ENCODE data around the gene FAM135A. TPM values are rescaled to one million over a fixed set of nuclear protein-coding genes. Genes with fewer than 3 reads are reported as not detected.
"Not testable (repeated sequence)": the region's sequence is repeated elsewhere in the genome, so short reads cannot be mapped to it uniquely, and the experiment has no call there.

FAM135A gene
- total and polyA plus RNA-seq, 5 donors from 2014 or later: 3.1 to 10.1 (median 3.8) TPM

DNA sequence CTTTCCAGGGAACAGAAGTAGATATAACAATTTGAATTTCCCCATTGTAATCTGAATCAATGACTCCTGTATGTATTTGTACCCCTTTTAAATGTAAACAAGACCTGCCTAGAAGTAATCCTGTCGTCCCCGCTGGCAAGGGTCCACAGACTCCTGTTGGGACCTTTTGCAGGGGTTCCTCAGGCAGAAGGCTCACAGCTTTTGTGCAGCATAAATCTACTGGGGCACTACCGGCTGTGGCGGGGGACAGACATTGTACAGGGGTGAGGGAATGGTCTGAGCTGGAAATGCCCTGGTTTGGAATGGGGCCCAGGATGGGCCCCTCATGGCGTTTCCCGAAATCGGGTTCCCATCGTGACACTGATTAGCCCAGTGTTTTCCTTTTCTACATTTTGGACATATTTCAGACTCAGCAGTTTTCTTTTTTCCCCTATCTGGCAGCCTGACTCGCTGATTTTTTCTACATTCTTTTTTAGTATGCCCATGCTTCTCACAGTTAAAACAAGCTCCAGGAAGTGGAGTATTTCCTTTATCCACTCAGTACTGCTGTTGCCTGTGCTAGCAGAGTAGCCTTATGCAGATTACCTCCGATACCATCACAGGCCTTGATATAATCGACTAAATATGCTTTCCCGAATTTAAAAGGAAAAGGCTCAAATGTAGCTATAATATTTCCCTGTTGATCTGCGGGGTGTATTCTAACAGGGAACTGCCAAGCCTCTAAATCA lies 34.2 kb downstream of the FAM135A start:
- H3K9me3 Mint-ChIP-seq: peaks cover 0 to 16% (median 2%) of the 10 kb centered on the region in 7 donors
- H3K9me3 ChIP-seq (ENCODE audit: control insufficient read depth in 2 of 2, low read length in 2 of 2); H3K4me1 Mint-ChIP-seq; H3K27ac Mint-ChIP-seq; H3K4me3 ChIP-seq (ENCODE audit: low read depth, low read length); H3K27me3 Mint-ChIP-seq; H3K36me3 ChIP-seq (ENCODE audit: control insufficient read depth, insufficient read depth, low read length); H3K27me3 ChIP-seq (ENCODE audit: control insufficient read depth, insufficient read depth, low read length); DNase-seq; H3K4me3 Mint-ChIP-seq; ATAC-seq (ENCODE audit: low read depth in 2 of 2); H3K4me1 ChIP-seq (ENCODE audit: control insufficient read depth, insufficient read depth, low read length, poor library complexity, severe bottlenecking); H3K27ac ChIP-seq (ENCODE audit: insufficient read depth, low read length, poor library complexity, severe bottlenecking): not testable (repeated sequence)
- peaks cover 28% of the 10 kb centered on the region for H3K36me3 Mint-ChIP-seq

DNA sequence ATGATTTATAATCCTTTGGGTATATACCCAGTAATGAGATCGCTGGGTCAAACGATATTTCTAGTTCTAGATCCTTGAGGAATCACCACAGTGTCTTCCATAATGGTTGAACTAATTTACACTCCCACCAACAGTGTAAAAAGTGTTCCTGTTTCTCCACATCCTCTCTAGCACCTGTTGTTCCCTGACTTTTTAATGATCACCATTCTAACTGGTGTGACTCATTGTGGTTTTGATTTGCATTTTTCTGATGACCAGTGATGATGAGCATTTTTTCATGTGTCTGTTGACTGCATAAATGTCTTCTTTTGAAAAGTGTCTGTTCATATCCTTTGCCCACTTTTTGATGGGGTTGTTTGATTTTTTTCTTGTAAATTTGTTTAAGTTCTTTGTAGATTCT lies 40.6 kb downstream of the FAM135A start:
- DNase-seq; ATAC-seq (ENCODE audit: low read depth in 2 of 2): not testable (repeated sequence)

GRCh38 chr6:70456735-70457134 lies 43.4 kb downstream of the FAM135A start:
- peaks cover 37% of the 10 kb centered on the region for H3K36me3 Mint-ChIP-seq
- no peak overlapping the region for H3K4me3 Mint-ChIP-seq
- ATAC-seq (ENCODE audit: low read depth in 2 of 2) (no peak), DNase-seq (no peak)
- Histone ChIP-seq H3K4me1 (ENCODE audit: control insufficient read depth, insufficient read depth, low read length, poor library complexity, severe bottlenecking) (no peaks in the 10 kb centered on the region), H3K36me3 (ENCODE audit: control insufficient read depth, insufficient read depth, low read length) (no peaks in the 10 kb centered on the region), H3K27me3 (ENCODE audit: control insufficient read depth, insufficient read depth, low read length) (no peaks in the 10 kb centered on the region), H3K27ac (ENCODE audit: insufficient read depth, low read length, poor library complexity, severe bottlenecking) (no peak overlapping the region), H3K9me3 (ENCODE audit: control insufficient read depth in 2 of 2, low read length in 2 of 2) (no peaks in the 10 kb centered on the region), H3K4me3 (ENCODE audit: low read depth, low read length) (no peak overlapping the region)
- no peak overlapping the region for H3K27ac Mint-ChIP-seq
- peaks cover 0 to 3% (median 0%) of the 10 kb centered on the region in 7 donors for H3K9me3 Mint-ChIP-seq
- no peaks in the 10 kb centered on the region for H3K27me3 Mint-ChIP-seq
- peaks cover 0 to 8% (median 4%) of the 10 kb centered on the region in 4 donors for H3K4me1 Mint-ChIP-seq

More for the DNA sequence above, 40.6 kb downstream of the FAM135A start:
- not testable (repeated sequence) for H3K27ac ChIP-seq (ENCODE audit: insufficient read depth, low read length, poor library complexity, severe bottlenecking); H3K4me1 Mint-ChIP-seq; H3K27me3 Mint-ChIP-seq; H3K9me3 Mint-ChIP-seq; H3K36me3 ChIP-seq (ENCODE audit: control insufficient read depth, insufficient read depth, low read length); H3K4me3 ChIP-seq (ENCODE audit: low read depth, low read length); H3K9me3 ChIP-seq (ENCODE audit: control insufficient read depth in 2 of 2, low read length in 2 of 2); H3K4me3 Mint-ChIP-seq; H3K4me1 ChIP-seq (ENCODE audit: control insufficient read depth, insufficient read depth, low read length, poor library complexity, severe bottlenecking); H3K27me3 ChIP-seq (ENCODE audit: control insufficient read depth, insufficient read depth, low read length)
- H3K27ac Mint-ChIP-seq: peak overlapping the region in 1 of 3 donors; percentile 32
- H3K36me3 Mint-ChIP-seq: peaks cover 35% of the 10 kb centered on the region

DNA sequence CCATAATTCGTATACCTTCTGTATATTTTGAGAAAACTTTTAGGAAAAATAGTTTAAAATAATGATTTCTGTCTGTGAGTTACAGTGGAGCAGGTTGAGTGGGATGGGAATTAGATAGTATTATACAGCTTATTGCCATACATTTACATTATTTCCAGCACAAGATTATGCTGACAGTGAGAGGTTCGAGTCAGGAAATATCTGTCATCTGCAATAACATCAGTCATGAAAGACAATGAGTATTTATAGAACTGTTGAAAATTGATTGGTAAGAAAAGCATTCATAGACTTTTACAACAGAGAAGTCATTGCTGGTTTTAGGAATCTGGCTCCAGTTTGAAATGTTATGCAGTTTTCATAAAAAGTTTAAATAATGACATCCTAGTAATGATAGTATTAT lies 45.9 kb downstream of the FAM135A start:
- H3K4me1 ChIP-seq (ENCODE audit: control insufficient read depth, insufficient read depth, low read length, poor library complexity, severe bottlenecking): no peaks in the 10 kb centered on the region
- Mint-ChIP-seq H3K4me3 (no peak overlapping the region), H3K36me3 (peaks cover 31% of the 10 kb centered on the region), H3K9me3 (peaks cover 0 to 3% (median 0%) of the 10 kb centered on the region in 7 donors), H3K27me3 (no peaks in the 10 kb centered on the region), H3K4me1 (peaks cover 0 to 7% (median 2%) of the 10 kb centered on the region in 4 donors), H3K27ac (no peak overlapping the region)
- no peak overlapping the region for H3K4me3 ChIP-seq (ENCODE audit: low read depth, low read length)
- H3K9me3 ChIP-seq (ENCODE audit: control insufficient read depth in 2 of 2, low read length in 2 of 2): no peaks in the 10 kb centered on the region
- DNase-seq (no peak), ATAC-seq (ENCODE audit: low read depth in 2 of 2) (no peak)
- H3K36me3 ChIP-seq (ENCODE audit: control insufficient read depth, insufficient read depth, low read length): no peaks in the 10 kb centered on the region
- no peak overlapping the region for H3K27ac ChIP-seq (ENCODE audit: insufficient read depth, low read length, poor library complexity, severe bottlenecking)
- H3K27me3 ChIP-seq (ENCODE audit: control insufficient read depth, insufficient read depth, low read length): no peaks in the 10 kb centered on the region

GRCh38 chr6:70459699-70460098 lies 46.4 kb downstream of the FAM135A start:
- ATAC-seq (ENCODE audit: low read depth in 2 of 2); H3K9me3 ChIP-seq (ENCODE audit: control insufficient read depth in 2 of 2, low read length in 2 of 2); DNase-seq; H3K9me3 Mint-ChIP-seq; H3K27ac ChIP-seq (ENCODE audit: insufficient read depth, low read length, poor library complexity, severe bottlenecking); H3K27ac Mint-ChIP-seq; H3K36me3 ChIP-seq (ENCODE audit: control insufficient read depth, insufficient read depth, low read length); H3K27me3 ChIP-seq (ENCODE audit: control insufficient read depth, insufficient read depth, low read length); H3K4me1 Mint-ChIP-seq; H3K4me3 ChIP-seq (ENCODE audit: low read depth, low read length); H3K4me3 Mint-ChIP-seq; H3K27me3 Mint-ChIP-seq; H3K4me1 ChIP-seq (ENCODE audit: control insufficient read depth, insufficient read depth, low read length, poor library complexity, severe bottlenecking): not testable (repeated sequence)
- H3K36me3 Mint-ChIP-seq: peaks cover 27% of the 10 kb centered on the region

DNA sequence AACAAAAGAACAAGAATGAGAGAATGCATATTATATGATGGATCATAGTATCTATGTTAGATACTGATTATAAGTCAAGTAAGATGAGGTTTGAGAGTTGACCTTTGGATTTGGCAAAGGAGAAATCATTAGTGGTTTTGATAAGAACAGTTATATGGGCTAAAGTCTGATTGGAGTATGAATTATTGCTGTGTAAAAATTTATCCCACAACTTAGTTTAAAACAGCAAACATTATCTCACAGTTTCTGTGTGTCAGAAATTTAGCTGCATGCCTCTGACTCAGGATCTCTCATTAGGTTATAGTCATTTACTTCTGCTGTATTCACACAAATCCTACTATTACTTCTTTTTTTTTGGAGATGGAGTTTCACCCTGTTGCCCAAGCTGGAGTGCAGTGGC lies 56.7 kb downstream of the FAM135A start:
- H3K36me3 ChIP-seq (ENCODE audit: control insufficient read depth, insufficient read depth, low read length): peaks cover 5% of the 10 kb centered on the region
- Mint-ChIP-seq H3K27ac (no peak overlapping the region), H3K9me3 (peaks cover 0 to 4% (median 0%) of the 10 kb centered on the region in 7 donors), H3K27me3 (no peaks in the 10 kb centered on the region), H3K4me1 (peaks cover 0 to 4% (median 0%) of the 10 kb centered on the region in 4 donors), H3K36me3 (peaks cover 28% of the 10 kb centered on the region), H3K4me3 (no peak overlapping the region)
- DNase-seq: no peak
- H3K27me3 ChIP-seq (ENCODE audit: control insufficient read depth, insufficient read depth, low read length): no peaks in the 10 kb centered on the region
- no peaks in the 10 kb centered on the region for H3K9me3 ChIP-seq (ENCODE audit: control insufficient read depth in 2 of 2, low read length in 2 of 2)
- ATAC-seq (ENCODE audit: low read depth in 2 of 2): no peak
- H3K4me1 ChIP-seq (ENCODE audit: control insufficient read depth, insufficient read depth, low read length, poor library complexity, severe bottlenecking): no peaks in the 10 kb centered on the region
- H3K4me3 ChIP-seq (ENCODE audit: low read depth, low read length): no peak overlapping the region
- H3K27ac ChIP-seq (ENCODE audit: insufficient read depth, low read length, poor library complexity, severe bottlenecking): no peak overlapping the region

GRCh38 chr6:70470510-70470909 lies 57.2 kb downstream of the FAM135A start:
- H3K4me3 Mint-ChIP-seq; H3K36me3 ChIP-seq (ENCODE audit: control insufficient read depth, insufficient read depth, low read length); H3K4me1 ChIP-seq (ENCODE audit: control insufficient read depth, insufficient read depth, low read length, poor library complexity, severe bottlenecking); DNase-seq; H3K27ac ChIP-seq (ENCODE audit: insufficient read depth, low read length, poor library complexity, severe bottlenecking); H3K9me3 ChIP-seq (ENCODE audit: control insufficient read depth in 2 of 2, low read length in 2 of 2); H3K9me3 Mint-ChIP-seq; H3K4me1 Mint-ChIP-seq; H3K4me3 ChIP-seq (ENCODE audit: low read depth, low read length); H3K27me3 ChIP-seq (ENCODE audit: control insufficient read depth, insufficient read depth, low read length); H3K27me3 Mint-ChIP-seq; ATAC-seq (ENCODE audit: low read depth in 2 of 2): not testable (repeated sequence)
- Mint-ChIP-seq H3K27ac (peak overlapping the region in 1 of 3 donors; percentile 21), H3K36me3 (peaks cover 27% of the 10 kb centered on the region)

GRCh38 chr6:70474751-70475150 lies 61.4 kb downstream of the FAM135A start:
- DNase-seq (no peak), ATAC-seq (ENCODE audit: low read depth in 2 of 2) (no peak)
- H3K36me3 ChIP-seq (ENCODE audit: control insufficient read depth, insufficient read depth, low read length): peaks cover 27% of the 10 kb centered on the region
- H3K27me3 Mint-ChIP-seq: no peaks in the 10 kb centered on the region
- no peak overlapping the region for H3K4me3 Mint-ChIP-seq
- no peak overlapping the region for H3K27ac Mint-ChIP-seq
- H3K4me1 Mint-ChIP-seq: peaks cover 0 to 2% (median 0%) of the 10 kb centered on the region in 4 donors
- H3K9me3 Mint-ChIP-seq: no peaks in the 10 kb centered on the region
- no peaks in the 10 kb centered on the region for H3K9me3 ChIP-seq (ENCODE audit: control insufficient read depth in 2 of 2, low read length in 2 of 2)
- H3K27ac ChIP-seq (ENCODE audit: insufficient read depth, low read length, poor library complexity, severe bottlenecking): no peak overlapping the region
- no peak overlapping the region for H3K4me3 ChIP-seq (ENCODE audit: low read depth, low read length)
- H3K27me3 ChIP-seq (ENCODE audit: control insufficient read depth, insufficient read depth, low read length): no peaks in the 10 kb centered on the region
- peaks cover 39% of the 10 kb centered on the region for H3K36me3 Mint-ChIP-seq
- no peaks in the 10 kb centered on the region for H3K4me1 ChIP-seq (ENCODE audit: control insufficient read depth, insufficient read depth, low read length, poor library complexity, severe bottlenecking)

All from CD4-positive, CD25-positive, alpha-beta regulatory T cell (primary cell).